ENCODE data around the gene VSTM2L.

- TF ChIP-seq CTCF (IDR thresholded peaks at IDR 0.05; ENCODE audit: low read depth, low read length) (no peak), EZH2phosphoT487 (IDR thresholded peaks at IDR 0.05; ENCODE audit: low read depth) (no peak)
These were observed 74.9 kb downstream of the VSTM2L start for GRCh38 chr20:37977786-37978185.

Measured in OCI-LY3 (cell line).